ENCODE results near the gene UBR4.
A peak's percentile ranks its signal among the peaks of the same experiment; 100 is the strongest.

The UBR4 gene

DNA sequence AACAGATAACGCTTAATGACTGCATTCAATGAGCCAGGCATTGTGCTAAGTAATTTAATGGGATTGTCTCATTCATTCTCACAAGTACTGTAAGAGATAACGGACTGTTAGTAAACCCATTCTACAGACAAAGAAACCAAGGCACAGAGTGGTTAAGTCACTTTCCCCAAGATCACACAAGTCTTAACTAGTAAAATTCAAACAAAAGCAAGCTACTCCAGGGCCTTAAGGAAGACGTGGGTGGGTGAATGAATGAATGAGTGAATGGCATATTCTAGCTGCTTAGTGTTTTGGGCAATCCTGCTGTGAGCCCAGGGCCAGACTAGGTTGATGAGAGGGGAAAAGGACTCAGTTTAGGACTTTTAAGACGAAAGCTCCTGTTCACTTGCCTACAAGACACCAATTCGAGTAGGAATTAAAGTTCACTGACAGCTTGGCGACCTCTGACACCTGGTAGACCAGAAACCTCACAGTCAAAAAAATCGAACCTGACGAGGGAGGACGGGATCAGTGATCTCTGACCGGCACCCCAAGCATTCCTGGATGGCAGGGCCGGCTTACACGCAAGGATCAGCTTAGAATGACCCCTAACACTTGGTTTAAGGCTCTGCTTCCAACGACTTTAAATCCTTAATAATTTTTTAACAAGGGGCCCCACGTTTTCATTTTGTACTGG lies 40.7 kb upstream of the UBR4 start:
- peaks cover 97% of the 10 kb centered on the region for H3K79me2 ChIP-seq (ENCODE audit: low read length)
- H3K9me3 ChIP-seq (ENCODE audit: insufficient read depth, low read length): no peaks in the 10 kb centered on the region
- H3K4me1 ChIP-seq (ENCODE audit: low read length): peaks cover 17% of the 10 kb centered on the region
- peak overlapping the region; percentile 93 for H3K9ac ChIP-seq (ENCODE audit: low read length)
- peak overlapping the region; percentile 80 for H3K4me2 ChIP-seq (ENCODE audit: low read length)
- TF ChIP-seq EZH2phosphoT487 (IDR thresholded peaks at IDR 0.05; ENCODE audit: low read depth) (no peak), CTCF (IDR thresholded peaks at IDR 0.05; ENCODE audit: low read depth, low read length) (no peak)
- no peaks in the 10 kb centered on the region for H3K27me3 ChIP-seq (ENCODE audit: low read depth, low read length)
- peak overlapping the region; percentile 100 for H3K4me3 ChIP-seq (ENCODE audit: low read length)
- peak overlapping the region; percentile 92 for H3K27ac ChIP-seq (ENCODE audit: low read length)
- peaks cover 1% of the 10 kb centered on the region for H3K36me3 ChIP-seq (replicated peaks; ENCODE audit: low read depth, low read length)
- H2AFZ ChIP-seq (ENCODE audit: low read depth, low read length): peak overlapping the region; percentile 83; the same call in 1 of the 2 replicates
- H4K20me1 ChIP-seq (ENCODE audit: insufficient read depth, low read length): no peaks in the 10 kb centered on the region

DNA sequence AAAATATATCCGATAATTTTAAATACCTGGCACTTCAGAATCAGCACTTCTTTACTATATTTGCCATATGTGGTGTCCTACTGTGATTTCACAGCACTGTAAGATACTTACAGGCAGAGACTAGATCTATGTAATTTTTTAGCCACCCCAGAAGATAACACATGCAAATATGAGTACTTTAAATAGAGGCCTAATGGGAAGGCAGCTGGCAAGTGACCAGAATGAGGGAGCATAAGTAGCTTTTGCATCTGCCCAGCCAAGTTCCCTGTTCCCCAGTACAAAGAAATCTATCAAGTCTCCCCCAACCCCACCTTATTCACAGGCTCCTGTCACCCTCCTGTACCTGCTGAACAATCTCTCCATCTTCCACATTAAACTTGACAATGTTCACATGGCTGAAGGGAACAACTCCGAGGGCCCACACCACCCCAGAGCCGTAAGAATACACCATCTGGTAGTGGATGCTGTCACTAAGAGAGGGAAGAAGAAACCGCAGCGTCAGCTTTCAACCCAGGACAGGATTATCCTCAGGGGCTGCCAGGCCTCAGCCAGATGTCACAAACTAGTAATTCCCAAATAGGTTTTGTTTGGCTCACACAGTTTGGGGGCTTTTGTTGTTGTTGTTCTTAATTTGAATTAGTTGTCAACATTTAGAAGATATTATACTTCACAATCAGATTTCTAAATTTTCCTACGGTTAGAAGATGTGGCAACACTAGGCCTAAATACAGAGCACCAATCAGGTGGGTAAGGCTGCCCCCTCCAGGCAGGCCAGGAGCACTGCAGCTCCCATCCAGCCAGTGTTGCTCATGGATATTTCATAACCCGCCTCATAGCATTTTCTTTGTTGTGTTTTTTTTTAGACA lies 30.8 kb upstream of the UBR4 start:
- TF ChIP-seq CTCF (IDR thresholded peaks at IDR 0.05; ENCODE audit: low read depth, low read length) (peak; percentile 72), EZH2phosphoT487 (IDR thresholded peaks at IDR 0.05; ENCODE audit: low read depth) (no peak)
- Histone ChIP-seq H4K20me1 (ENCODE audit: insufficient read depth, low read length) (no peaks in the 10 kb centered on the region), H3K27me3 (ENCODE audit: low read depth, low read length) (no peaks in the 10 kb centered on the region), H3K36me3 (replicated peaks; ENCODE audit: low read depth, low read length) (peaks cover 26% of the 10 kb centered on the region), H3K9me3 (ENCODE audit: insufficient read depth, low read length) (no peaks in the 10 kb centered on the region), H3K4me1 (ENCODE audit: low read length) (no peaks in the 10 kb centered on the region), H3K79me2 (ENCODE audit: low read length) (peaks cover 4% of the 10 kb centered on the region), H2AFZ (ENCODE audit: low read depth, low read length) (no peak overlapping the region), H3K4me3 (ENCODE audit: low read length) (no peak overlapping the region), H3K9ac (ENCODE audit: low read length) (no peak overlapping the region), H3K4me2 (ENCODE audit: low read length) (no peak overlapping the region), H3K27ac (ENCODE audit: low read length) (no peak overlapping the region)

GRCh38 chr1:19239876-19240275 lies 29.8 kb upstream of the UBR4 start:
- Histone ChIP-seq H3K4me1 (ENCODE audit: low read length) (no peaks in the 10 kb centered on the region), H4K20me1 (ENCODE audit: insufficient read depth, low read length) (no peaks in the 10 kb centered on the region), H3K27ac (ENCODE audit: low read length) (no peak overlapping the region), H3K27me3 (ENCODE audit: low read depth, low read length) (no peaks in the 10 kb centered on the region), H3K4me3 (ENCODE audit: low read length) (no peak overlapping the region), H3K9ac (ENCODE audit: low read length) (no peak overlapping the region), H2AFZ (ENCODE audit: low read depth, low read length) (no peak overlapping the region), H3K79me2 (ENCODE audit: low read length) (peaks cover 2% of the 10 kb centered on the region; the same call in 1 of the 2 replicates), H3K4me2 (ENCODE audit: low read length) (no peak overlapping the region), H3K9me3 (ENCODE audit: insufficient read depth, low read length) (no peaks in the 10 kb centered on the region), H3K36me3 (replicated peaks; ENCODE audit: low read depth, low read length) (peaks cover 27% of the 10 kb centered on the region)
- TF ChIP-seq EZH2phosphoT487 (IDR thresholded peaks at IDR 0.05; ENCODE audit: low read depth): no peak
- no peak for TF ChIP-seq CTCF (IDR thresholded peaks at IDR 0.05; ENCODE audit: low read depth, low read length)

DNA sequence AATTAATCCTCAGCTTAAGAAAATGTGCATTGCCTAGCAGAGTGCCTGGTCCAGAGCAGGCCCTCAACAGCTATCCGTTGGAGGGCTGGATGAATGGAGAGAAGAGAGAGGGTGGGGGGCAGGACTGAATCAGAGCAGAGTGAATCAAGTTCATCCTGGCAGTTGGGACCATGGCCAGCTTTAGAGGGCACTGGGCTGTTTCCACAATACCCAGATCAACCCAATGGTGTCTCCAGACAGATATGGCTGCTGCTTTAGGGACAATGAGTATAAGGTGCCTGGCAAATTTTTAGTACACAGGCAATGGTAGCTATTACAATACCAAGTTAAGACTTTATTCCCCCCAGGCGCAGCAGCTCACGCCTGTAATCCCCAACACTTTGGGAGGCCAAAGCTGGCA lies 24.2 kb upstream of the UBR4 start:
- Histone ChIP-seq H3K4me2 (ENCODE audit: low read length) (no peak overlapping the region), H3K79me2 (ENCODE audit: low read length) (no peaks in the 10 kb centered on the region), H3K9ac (ENCODE audit: low read length) (no peak overlapping the region), H3K27me3 (ENCODE audit: low read depth, low read length) (no peaks in the 10 kb centered on the region), H2AFZ (ENCODE audit: low read depth, low read length) (no peak overlapping the region), H3K36me3 (replicated peaks; ENCODE audit: low read depth, low read length) (peaks cover 21% of the 10 kb centered on the region), H4K20me1 (ENCODE audit: insufficient read depth, low read length) (no peaks in the 10 kb centered on the region), H3K4me3 (ENCODE audit: low read length) (no peak overlapping the region), H3K4me1 (ENCODE audit: low read length) (no peaks in the 10 kb centered on the region), H3K27ac (ENCODE audit: low read length) (no peak overlapping the region), H3K9me3 (ENCODE audit: insufficient read depth, low read length) (no peaks in the 10 kb centered on the region)
- no peak for TF ChIP-seq CTCF (IDR thresholded peaks at IDR 0.05; ENCODE audit: low read depth, low read length)
- no peak for TF ChIP-seq EZH2phosphoT487 (IDR thresholded peaks at IDR 0.05; ENCODE audit: low read depth)

All from OCI-LY3 (cell line).